AG09309 (cell line): ENCODE data around the gene GMPPB.
"Not testable (repeated sequence)": the region's sequence is repeated elsewhere in the genome, so short reads cannot be mapped to it uniquely, and the experiment has no call there.

Source experiments
- DNase-seq: peaks from one replicate; pipeline ENCODE4 v3.0.0-alpha.2; 2010; ENCODE audit warnings: low read depth
- H3K4me3 ChIP-seq: 2 replicates; pipeline ENCODE4 v1.5.1; 2011; ENCODE audit warnings: mild to moderate bottlenecking, low read depth, low read length, moderate library complexity; ENCODE audit not compliant: control insufficient read depth
- TF ChIP-seq, protein P1 (sequence below): IDR thresholded peaks from 2 replicates; pipeline ENCODE4 v1.5.1; 2011; ENCODE audit warnings: mild to moderate bottlenecking, low read depth, low read length, inconsistent platforms; ENCODE audit not compliant: insufficient read depth, control insufficient read depth; ENCODE audit errors: missing control alignments

The GMPPB gene

DNA sequence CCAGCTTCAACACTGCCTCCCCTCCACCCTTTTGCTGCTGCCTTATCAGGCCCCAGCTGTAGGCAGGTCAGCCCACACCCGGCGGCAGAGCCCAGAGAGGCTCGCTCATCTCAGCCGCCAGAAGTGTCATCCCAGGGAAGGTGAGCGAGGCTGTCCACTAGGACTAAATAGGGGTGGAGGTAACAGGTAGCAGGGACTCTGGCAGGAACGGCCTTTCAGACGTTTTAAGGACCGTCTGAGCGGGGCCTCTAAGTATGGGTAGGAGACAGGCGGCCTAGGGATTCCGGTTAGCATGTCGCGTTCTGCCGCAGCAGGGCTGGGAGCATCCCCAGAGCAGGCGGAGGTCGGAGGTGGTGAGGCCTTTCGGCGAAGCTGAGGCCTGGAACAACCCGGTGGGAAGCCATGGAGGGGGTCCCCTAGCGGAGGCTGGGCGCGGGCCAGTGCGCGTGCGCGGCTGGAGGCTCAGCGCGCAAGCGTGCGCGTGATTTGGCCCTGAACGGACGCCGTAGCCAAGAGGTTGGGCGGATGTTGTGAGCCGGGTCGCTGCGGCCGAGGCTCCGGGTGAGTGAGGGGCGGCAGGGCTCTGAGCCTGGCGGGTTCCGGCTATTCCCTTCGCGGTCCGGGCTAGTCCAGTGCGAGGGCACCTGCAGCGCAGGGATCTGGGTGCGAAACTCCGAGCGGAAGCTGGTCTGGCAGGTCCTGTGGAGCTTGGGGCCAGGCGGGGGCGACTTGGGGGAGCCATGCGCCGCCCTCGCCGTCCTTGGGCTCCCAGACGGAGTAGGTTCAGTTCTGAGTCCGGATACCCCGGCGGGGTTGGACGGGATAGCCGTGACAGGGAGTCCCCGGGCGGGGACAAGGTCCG lies 34.5 kb downstream of the GMPPB start, which contains the start of the genes MST1 and RNF123:
TSS of gene MST1 (minus strand) at position 429 of the 862 bp plus-strand sequence. CDS start 783 bp downstream, outside the sequence.
TSS of gene RNF123 (plus strand) at position 512 of the 862 bp plus-strand sequence. CDS start 1,609 bp downstream, outside the sequence.
- peak; percentile 43 for DNase-seq
- TF ChIP-seq, protein P1, sequence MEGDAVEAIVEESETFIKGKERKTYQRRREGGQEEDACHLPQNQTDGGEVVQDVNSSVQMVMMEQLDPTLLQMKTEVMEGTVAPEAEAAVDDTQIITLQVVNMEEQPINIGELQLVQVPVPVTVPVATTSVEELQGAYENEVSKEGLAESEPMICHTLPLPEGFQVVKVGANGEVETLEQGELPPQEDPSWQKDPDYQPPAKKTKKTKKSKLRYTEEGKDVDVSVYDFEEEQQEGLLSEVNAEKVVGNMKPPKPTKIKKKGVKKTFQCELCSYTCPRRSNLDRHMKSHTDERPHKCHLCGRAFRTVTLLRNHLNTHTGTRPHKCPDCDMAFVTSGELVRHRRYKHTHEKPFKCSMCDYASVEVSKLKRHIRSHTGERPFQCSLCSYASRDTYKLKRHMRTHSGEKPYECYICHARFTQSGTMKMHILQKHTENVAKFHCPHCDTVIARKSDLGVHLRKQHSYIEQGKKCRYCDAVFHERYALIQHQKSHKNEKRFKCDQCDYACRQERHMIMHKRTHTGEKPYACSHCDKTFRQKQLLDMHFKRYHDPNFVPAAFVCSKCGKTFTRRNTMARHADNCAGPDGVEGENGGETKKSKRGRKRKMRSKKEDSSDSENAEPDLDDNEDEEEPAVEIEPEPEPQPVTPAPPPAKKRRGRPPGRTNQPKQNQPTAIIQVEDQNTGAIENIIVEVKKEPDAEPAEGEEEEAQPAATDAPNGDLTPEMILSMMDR: peak; percentile 45
- peak within 1 kb of the TSS; percentile 99 for H3K4me3 ChIP-seq

DNA sequence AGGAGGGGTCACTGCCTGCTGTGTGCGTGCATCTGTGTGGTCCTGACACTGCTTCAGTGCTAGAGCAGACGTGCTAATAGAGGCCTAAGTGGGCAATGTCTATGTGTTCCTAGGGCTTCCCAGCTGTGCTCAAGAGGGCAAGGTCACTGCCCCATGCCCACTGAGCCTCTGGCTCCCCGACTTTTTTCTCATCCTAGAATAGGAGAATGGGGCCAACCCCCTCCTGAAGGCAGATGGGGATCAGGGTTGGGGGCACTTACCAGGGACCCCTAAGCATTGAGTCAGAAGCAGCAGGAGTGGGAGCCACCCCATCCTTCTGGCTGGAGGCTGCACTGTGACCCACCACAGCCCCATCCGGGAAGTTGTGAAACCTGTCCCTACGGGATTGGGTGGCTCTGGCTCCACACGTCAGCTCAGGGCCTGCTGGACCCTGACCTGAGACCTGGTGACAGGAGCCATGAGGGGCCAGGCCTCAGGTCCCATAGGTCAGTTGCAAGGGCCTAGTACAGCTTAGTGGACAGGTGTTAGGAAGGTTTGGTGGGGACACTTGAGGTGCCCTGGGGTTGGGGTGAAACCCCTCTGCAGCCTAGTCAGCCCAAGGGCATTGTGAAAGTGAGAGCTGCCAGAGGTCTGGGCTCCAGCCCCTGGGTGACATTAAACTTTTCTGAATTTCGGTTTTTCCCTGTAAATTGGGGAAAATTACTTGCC lies 35.3 kb downstream of the GMPPB start:
- not testable (repeated sequence) for DNase-seq
- H3K4me3 ChIP-seq: peak overlapping the region; percentile 99

DNA sequence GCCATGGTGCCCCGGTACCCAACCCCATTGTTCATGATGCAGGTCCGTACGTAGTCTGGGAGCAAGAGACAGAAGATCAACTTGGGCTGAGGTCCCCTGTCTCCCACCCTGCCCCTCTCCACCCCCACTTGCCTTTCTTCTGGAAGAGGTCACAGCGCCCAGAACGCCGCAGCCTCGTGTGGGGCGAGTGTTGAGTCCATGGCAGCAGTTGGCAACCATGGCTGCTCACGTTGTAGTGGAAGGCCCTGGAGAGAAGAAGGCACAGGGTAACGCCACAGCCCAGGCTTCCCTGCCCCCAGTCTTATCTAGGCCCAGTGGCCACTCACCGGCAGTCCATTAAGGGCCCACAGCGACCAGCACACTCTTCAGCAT lies 36.3 kb downstream of the GMPPB start:
- not testable (repeated sequence) for H3K4me3 ChIP-seq, DNase-seq

DNA sequence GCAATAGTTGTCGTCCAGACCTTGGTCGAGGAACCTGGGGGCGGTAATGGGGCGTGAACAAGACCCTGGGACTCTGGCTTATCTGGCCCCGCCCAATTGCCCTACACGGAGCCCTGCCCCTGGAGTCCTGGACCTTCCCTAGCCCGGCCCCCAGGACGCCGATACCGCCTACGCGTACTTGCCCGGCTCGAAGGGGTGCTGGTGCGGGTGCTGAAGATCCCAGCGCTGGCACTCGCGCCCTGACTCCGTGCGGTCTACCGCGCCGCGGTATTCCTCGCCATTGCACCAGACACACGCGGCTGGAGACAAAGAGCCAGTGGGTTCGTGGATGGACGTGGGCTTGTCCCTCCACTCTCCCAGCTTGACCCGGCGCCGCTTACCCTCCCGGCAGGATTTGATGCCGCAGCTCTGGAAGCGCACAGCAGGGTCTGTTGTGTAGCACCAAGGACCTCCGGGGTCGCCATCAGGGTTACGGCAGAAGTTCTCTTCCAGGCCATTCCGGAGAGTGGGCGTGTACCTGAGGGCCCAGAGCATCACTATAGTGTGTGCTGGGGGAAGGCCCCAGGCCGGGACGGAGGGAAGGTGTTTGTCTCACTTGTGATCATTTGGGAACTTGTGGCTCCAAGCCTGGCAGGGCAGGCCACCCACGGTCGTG lies 36.9 kb downstream of the GMPPB start:
- DNase-seq: not testable (repeated sequence)
- peak overlapping the region; percentile 29 for H3K4me3 ChIP-seq

DNA sequence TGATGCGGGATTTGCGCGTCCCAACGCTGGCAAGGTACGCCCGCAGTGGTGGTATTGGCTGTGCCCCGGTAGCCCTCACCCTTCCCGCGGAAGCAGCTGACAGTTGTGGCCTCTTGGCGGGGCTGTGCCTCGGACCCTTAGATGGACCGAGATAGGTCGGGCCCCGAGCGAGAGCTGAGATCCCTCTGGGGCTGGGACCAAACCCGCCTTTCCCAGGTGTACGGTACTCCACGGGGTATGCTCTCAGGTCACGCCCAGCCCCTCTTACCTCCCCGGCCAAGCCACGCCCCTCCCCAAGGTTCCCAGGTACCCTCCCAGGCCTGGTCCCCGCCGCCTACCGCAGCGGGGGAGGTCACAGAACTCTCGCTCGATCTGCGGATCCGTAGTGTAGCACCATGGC lies 37.4 kb downstream of the GMPPB start:
- H3K4me3 ChIP-seq: peak overlapping the region; percentile 29
- DNase-seq: not testable (repeated sequence)

DNA sequence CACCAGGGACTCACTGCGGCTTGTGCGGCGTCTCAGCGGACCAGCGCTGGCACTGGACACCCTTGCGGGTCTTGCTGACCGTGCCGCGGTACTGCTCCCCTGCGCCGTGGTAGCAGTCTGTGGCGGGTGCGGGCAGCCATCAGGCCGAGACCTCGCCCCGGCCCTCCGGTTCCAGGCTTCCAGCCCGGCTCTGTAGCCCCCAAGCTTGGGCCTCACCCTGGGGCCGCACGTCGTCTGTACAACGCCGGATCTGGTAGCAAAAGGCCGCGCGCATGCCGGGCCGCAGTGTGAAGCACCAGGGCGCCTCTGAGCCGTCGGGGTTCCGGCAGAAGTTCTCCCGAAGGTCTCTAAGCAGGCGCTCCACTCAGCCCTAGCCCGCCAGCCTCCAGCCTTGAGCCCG lies 37.9 kb downstream of the GMPPB start:
- DNase-seq, H3K4me3 ChIP-seq: not testable (repeated sequence)

DNA sequence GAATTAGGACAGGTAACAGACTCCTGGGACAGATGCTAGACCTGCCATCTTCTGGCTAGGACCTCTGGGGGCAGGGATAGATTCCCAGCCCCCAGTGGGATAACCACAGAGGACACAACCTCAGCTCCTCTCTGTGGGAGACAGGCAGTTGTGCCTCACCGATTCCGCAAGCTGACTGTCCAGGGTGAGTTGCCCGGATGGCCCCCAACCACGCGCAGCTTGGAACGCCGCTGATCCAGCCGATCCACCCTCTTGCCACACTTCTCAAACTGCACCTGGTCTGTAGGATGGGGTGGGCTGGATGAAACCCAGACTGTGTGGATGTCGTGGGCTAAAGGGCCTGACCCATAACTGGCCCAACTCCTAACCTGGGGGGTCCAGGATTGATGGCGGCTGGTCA lies 38.6 kb downstream of the GMPPB start:
- not testable (repeated sequence) for H3K4me3 ChIP-seq, DNase-seq

DNA sequence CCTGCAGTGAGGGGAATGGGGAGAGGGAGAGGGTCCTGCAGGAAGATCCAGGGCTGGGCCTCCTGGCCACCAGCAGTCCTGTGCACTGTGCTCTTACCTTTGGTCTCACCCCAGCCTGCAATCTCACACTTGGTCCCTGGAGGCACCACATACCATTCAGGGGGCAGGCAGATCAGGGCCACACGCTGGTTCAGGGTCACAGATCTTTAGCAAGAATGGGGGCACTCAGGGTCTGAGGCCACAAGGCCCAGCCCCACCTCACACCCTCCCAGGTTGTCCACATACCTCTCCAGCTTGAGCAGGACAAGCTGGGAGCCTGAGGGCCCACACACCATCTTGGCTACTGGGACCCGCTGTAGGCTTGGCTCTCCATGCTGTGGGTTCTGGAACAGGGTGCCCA lies 39.3 kb downstream of the GMPPB start:
- not testable (repeated sequence) for H3K4me3 ChIP-seq, DNase-seq

DNA sequence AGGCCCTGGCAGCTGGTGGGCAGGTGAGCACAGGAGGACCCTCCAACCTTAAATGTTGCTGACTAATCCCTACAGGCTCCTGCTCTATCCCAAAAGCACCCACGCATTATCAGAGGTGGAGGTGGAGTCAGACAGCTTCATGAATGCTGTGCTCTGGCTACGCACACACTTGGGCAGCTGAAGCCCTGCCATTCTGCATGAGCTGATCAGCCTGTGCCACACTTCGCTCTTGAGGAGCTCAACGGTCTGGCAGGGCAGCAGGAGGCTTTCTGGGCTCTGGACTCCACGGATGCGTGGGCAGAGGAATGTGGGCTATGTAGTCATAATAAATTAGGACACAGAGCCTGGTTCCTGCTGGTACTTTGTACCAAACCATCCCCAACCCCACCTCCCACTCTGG lies 40.6 kb downstream of the GMPPB start:
- DNase-seq: no peak
- no peak overlapping the region for H3K4me3 ChIP-seq
- TF ChIP-seq, protein P1: no peak

DNA sequence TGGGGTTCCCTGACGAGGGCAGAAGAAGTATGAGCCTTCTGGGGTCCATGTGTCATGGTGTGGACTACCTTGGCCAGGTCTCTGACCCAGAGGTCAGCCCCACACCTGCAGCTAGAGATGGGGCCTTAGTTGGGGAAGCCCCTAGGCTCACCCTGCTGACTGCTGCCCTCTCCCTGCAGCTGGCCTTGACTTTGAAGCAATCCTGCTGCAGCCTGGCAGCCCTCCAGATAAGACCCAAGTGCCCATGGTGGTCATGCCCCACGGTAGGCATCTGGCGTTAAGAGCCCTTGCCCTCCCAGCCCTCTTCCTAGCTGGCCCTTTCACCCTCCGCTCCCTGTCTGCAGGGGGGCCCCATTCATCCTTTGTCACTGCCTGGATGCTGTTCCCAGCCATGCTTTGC lies 42.2 kb downstream of the GMPPB start:
- no peak overlapping the region for H3K4me3 ChIP-seq
- no peak for DNase-seq
- TF ChIP-seq, protein P1: no peak
